ENCODE measurements around the gene ARHGEF11. TPM values are rescaled to one million over a fixed set of nuclear protein-coding genes. Genes with fewer than 3 reads are reported as not detected.

ARHGEF11 gene
- polyA plus RNA-seq, 4 donors, result 29.8 to 33.9 (median 32.6) TPM

DNA sequence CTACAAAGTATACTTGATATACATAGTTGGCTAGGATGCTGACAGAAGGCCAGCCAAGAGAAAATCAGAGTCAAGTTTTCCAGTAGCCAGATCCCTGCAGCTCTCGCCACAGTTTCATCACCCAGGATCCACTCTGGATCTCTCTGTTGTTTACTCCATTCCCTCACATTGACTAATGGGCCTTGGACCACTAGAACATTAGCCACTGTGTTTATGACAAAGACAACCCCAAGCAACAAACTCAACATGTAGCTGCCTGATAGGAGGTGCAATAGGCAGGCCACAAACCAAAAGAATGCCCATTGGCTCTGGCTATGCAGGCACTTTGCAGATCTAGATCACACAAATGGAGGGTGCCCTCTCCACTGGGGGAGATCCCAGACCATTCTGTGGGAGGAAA is 44.2 kb downstream of the ARHGEF11 start:
- DNase-seq (ENCODE audit: low read depth in 4 of 4, low spot score in 3 of 4), result no peak

GRCh38 chr1:157000686-157001085 is 44.9 kb downstream of the ARHGEF11 start:
- DNase-seq (ENCODE audit: low read depth in 4 of 4, low spot score in 3 of 4), result no peak

DNA sequence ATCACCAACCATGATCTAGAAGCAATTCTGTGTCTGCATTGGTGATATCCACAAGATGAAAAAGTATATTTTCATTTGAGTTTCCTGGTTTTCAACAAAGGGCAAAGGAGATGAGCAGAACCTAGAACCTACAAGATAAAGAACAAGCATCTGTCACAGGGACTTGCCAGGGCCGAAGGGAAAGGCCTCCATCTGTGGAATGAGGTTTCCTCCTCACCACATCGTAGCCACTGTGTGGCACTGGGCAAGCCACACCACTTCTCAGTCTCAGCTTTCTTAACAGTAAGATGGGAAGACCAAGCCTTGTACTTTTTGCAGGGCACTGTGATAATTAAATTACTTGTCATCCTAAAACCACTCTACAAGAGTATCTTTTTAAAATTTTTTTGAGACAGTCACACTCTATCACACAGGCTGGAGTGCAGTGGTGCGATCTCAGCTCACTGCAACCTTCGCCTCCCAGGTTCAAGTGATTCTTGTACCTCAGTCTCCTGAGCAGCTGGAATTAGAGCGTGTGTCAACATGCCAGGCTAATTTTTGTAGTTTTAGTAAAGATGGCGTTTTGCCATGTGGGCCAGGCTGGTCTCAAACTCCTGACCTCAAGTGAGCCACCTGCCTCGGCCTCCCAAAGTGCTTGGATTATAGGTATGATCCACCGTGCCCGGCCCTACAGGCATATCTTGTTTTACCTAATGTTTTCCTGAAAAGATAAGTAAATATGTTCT is 45.8 kb downstream of the ARHGEF11 start:
- no peak for DNase-seq (ENCODE audit: low read depth in 4 of 4, low spot score in 3 of 4)

DNA sequence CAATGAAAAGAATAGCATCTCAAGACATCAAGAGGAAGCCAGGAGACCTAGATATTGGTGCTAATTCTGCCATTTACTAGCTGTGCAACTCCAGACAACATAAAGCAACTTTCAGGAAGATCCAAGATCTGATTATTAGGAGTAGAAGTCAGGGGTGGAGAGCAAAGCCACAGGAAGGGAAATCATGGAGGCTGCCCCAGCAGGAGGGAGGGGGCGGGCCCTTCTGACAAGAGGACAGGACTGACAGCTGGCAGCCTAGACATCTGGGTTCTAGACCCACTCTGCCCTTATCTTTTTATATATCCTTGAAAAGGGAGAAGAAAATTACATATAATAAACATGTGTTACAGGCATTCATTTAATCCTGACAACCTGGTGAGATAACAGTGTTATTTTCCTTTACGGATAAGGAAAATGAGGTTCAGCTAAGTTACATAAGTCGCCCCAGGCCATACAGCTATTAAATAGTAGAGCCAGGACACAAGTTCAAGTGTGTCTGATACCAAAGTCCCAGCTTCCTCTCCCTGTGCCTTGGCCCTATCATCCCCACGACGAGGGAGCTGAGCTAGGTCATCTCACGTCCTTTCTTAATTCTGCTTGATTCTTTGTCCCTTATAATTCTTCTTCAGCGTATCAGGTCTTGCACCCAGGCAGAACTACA is 46.6 kb downstream of the ARHGEF11 start:
- no peak for DNase-seq (ENCODE audit: low read depth in 4 of 4, low spot score in 3 of 4)

DNA sequence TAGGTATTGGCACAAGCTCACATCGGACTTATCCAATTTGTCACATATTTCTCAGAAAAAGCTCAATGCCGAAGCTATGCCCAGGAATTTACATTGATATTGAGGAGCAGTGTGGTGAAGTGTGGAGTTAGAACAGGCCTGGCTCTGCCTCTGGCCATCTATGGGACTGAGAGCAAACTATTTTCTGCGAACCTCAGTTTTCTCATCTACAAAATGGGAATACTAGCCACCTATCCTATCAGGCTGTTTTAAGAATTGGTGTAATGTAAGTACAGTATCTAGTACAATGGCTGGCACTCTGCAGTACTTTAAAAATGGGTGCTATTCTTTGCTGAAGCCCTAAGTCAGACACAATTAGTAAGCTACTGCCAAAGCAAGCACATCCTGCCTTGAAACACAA is 47.2 kb downstream of the ARHGEF11 start:
- no peak for DNase-seq (ENCODE audit: low read depth in 4 of 4, low spot score in 3 of 4)

DNA sequence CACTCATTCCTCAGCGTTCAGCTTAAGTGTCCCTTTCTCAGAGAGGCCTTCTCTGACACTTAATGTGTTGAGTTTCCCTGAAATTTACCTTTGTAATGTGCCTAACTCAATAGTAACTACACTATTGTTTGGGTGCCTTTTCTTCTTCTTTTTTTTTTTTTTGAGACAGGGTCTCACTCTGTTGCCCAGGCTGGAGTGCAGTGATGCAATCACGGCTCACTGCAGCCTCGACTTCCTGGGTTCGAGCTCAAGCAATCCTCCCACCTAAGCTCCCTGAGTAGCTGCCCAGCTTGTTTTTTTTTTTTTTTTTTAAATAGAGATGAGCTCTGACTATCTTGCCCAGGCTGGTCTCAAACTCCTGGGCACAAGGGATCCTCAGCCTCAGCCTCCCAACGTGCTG is 50.1 kb downstream of the ARHGEF11 start:
- DNase-seq (ENCODE audit: low read depth in 4 of 4, low spot score in 3 of 4), result no peak

- no peak for DNase-seq (ENCODE audit: low read depth in 4 of 4, low spot score in 3 of 4)
Measured at GRCh38 chr1:156994277-156994676, 51.3 kb downstream of the ARHGEF11 start.

- DNase-seq (ENCODE audit: low read depth in 4 of 4, low spot score in 3 of 4), result no peak
Measured at GRCh38 chr1:156993426-156994147, 52.0 kb downstream of the ARHGEF11 start.

- DNase-seq (ENCODE audit: low read depth in 4 of 4, low spot score in 3 of 4), result no peak
Measured at GRCh38 chr1:156992215-156992614, 53.3 kb downstream of the ARHGEF11 start.

GRCh38 chr1:156987715-156988114 is 57.8 kb downstream of the ARHGEF11 start:
- DNase-seq (ENCODE audit: low read depth in 4 of 4, low spot score in 3 of 4), result no peak

GRCh38 chr1:156980551-156980950 is 65.0 kb downstream of the ARHGEF11 start:
- DNase-seq (ENCODE audit: low read depth in 4 of 4, low spot score in 3 of 4), result no peak

DNA sequence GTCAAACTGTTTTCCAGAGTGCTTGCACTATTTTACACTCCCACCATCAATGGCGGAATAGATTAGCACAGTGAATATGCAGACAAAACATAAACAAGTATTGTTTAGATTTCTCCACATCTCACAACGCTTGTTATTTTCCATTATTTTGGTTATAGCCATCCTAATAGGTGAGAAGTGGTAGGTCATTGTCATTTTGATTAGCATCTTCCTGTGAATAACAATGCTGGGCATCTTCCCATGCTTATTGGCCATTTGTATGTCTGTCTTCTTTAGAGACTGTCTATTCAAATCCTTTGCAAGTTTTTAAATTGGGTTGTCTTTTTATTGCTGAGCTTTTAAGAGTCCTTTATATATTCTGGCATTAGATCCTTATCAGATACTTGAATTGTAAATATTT is 70.5 kb downstream of the ARHGEF11 start:
- no peak for DNase-seq (ENCODE audit: low read depth in 4 of 4, low spot score in 3 of 4)

DNA sequence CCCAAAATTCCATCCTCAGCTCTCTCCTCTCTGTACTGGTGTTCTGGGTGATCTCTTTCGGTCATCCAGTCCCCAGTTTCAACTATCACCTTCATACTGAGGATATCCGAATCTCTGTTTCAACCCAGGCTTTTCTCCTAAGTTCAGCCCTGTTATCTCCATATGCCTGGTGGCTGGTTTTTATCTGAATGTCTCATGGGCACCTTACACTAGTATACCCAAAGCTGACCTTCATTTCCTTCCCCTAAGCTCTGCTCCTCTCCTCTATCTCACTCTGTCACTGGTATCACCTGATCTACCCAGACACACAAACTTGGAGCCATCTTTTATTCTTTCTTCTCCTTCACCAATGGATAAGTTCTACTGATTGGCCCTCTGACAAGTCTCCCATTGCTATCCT is 72.1 kb downstream of the ARHGEF11 start:
- DNase-seq (ENCODE audit: low read depth in 4 of 4, low spot score in 3 of 4), result no peak

DNA sequence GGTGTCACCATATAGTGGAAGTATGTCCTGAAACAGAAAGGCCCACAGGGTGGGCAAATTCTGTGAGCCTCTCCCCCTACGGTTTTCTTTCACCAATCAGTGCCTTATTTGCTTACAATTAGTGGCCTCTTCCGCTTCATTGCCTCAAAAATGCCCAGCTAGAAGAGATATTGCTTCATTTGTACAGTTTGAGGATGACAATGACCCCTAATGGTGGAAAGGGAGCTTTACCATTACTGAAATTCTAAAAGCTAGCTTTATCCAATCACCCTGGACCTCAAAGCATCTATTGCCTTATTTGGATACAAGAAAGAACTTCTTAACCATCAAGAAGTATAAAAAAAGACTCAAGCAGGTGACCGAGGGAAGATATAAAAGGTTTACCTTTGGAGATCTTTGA is 75.5 kb downstream of the ARHGEF11 start:
- DNase-seq (ENCODE audit: low read depth in 4 of 4, low spot score in 3 of 4), result no peak

DNA sequence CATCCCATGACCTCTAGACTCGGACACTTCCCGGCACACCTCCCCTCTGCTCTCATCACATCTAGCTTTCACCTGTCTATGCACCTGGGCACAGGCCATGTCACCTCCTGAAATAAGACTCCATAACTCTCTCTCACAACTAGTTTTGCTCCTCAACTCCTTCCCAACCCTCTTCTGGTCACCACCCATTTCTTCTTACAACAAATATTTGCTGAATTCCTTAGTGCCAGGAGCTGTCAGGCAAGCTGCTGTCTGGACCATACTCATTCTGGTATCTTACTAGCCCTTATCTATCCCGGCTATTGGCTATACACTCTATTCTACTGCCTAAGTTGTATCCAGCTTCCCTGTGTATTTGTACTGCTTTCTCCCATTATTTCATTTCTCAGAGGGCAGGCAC is 76.0 kb downstream of the ARHGEF11 start:
- DNase-seq (ENCODE audit: low read depth in 4 of 4, low spot score in 3 of 4), result no peak

DNA sequence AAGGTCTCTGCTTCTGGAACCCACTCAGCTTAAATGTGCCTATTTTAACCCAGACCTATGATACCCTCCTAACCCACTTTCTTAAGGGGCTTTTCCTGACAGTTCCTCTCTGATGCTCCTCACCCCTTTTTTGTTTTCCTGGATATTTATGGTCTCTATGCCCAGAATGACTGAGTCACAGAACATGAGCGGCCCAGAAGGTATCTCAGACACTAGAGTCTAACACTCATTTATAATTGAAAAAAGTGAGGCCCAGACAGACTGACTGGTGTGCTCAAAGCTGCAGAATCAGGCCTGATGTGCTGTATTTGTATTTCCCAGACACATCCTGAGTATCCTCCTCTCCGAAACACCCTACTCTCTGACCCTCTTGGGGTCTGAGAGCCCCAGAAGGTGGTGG is 81.1 kb downstream of the ARHGEF11 start:
- no peak for DNase-seq (ENCODE audit: low read depth in 4 of 4, low spot score in 3 of 4)

- no peak for DNase-seq (ENCODE audit: low read depth in 4 of 4, low spot score in 3 of 4)
Measured at GRCh38 chr1:156963621-156964020, 81.9 kb downstream of the ARHGEF11 start.

DNA sequence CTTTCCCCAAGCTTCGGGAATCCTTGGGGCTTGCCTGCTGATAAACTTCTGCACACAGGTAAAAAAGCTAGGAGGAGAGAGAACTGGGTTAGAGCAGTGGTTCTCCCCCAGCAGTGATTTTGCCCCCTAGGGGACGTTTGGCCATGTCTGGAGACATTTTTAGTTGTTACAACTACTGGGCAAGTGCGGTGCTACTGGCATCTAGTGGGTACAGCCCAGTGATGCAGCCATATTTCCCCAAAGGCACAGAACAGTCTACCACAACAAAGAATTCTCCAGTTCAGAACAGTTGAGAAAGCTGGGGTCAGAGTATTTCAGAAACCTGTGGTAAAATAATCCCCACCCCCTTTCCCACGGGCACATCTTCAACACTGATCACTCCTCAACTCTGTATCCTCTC is 83.8 kb downstream of the ARHGEF11 start:
- DNase-seq (ENCODE audit: low read depth in 4 of 4, low spot score in 3 of 4), result no peak

- no peak for DNase-seq (ENCODE audit: low read depth in 4 of 4, low spot score in 3 of 4)
Measured at GRCh38 chr1:156959925-156960324, 85.6 kb downstream of the ARHGEF11 start.

DNA sequence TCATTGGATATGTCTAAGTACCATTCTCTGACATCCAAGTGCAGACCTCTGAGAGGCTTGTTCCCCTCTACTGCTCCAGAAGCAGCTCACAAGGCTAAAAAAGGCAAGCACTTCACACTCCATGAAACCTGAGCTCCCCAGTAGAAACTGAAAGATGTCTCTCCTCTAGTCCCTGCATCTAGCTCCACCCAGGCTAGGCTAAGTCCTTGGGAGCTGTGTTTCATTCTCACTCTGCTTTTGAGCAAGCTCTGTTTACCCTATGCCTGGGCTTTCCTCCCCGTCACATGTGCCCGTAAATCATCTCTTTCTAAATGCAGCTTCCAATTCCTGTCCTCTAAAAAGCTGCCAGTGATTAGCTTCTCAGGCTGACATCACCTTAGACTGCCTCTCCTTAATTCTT is 86.1 kb downstream of the ARHGEF11 start:
- DNase-seq (ENCODE audit: low read depth in 4 of 4, low spot score in 3 of 4), result no peak

GRCh38 chr1:156958247-156958714 is 87.3 kb downstream of the ARHGEF11 start:
- no peak for DNase-seq (ENCODE audit: low read depth in 4 of 4, low spot score in 3 of 4)

GRCh38 chr1:156957634-156958033 is 87.9 kb downstream of the ARHGEF11 start:
- DNase-seq (ENCODE audit: low read depth in 4 of 4, low spot score in 3 of 4), result no peak
